Heart left ventricle (tissue), 16 donors: ENCODE data around the gene FLT4. TPM values are rescaled to one million over a fixed set of nuclear protein-coding genes. Genes with fewer than 3 reads are reported as not detected.

Experiments used
- ATAC-seq, 4 donors: fragments of 200-7000 bp; cut with Tn5 transposase; one replicate each; pipeline ENCODE4 v1.9.1; 2020 to 2022; ENCODE audit warnings: moderate library complexity in 4 of 4, mild to moderate bottlenecking in 3 of 4, moderate number of reproducible peaks in 1 of 4
- DNase-seq, 5 donors: peaks; one replicate each; pipeline ENCODE4 v3.0.0-alpha.2; 2020
- H3K27ac ChIP-seq, 12 donors: fragments of 200-600 bp; sonication (generic) in 4 of 12; one replicate each; pipeline versions ENCODE4 v1.5.0 to v1.8.0; 2016 to 2022; ENCODE audit warnings: mild to moderate bottlenecking in 2 of 12
- H3K27me3 ChIP-seq, 9 donors: fragments of 200-600 bp; sonication (generic) in 2 of 9; one replicate each; pipeline versions ENCODE4 v1.5.1 to v1.8.0; 2016 to 2022; ENCODE audit warnings: mild to moderate bottlenecking in 3 of 9
- H3K36me3 ChIP-seq, 9 donors: fragments of 200-600 bp; sonication (generic) in 2 of 9; one replicate each; pipeline versions ENCODE4 v1.5.0 to v1.8.0; 2018 to 2022; ENCODE audit warnings: mild to moderate bottlenecking in 2 of 9
- H3K4me1 ChIP-seq, 12 donors: fragments of 200-600 bp; sonication (generic) in 4 of 12; one replicate each; pipeline versions ENCODE4 v1.5.0 to v1.8.0; 2016 to 2022; ENCODE audit warnings: mild to moderate bottlenecking in 3 of 12
- H3K4me3 ChIP-seq, 12 donors: fragments of 200-600 bp; sonication (generic) in 4 of 12; one replicate each; pipeline versions ENCODE4 v1.5.0 to v1.8.0; 2017 to 2022; ENCODE audit warnings: mild to moderate bottlenecking in 9 of 12, moderate library complexity in 4 of 12
- H3K9me3 ChIP-seq, 12 donors: fragments of 200-600 bp; sonication (generic) in 4 of 12; one replicate each; pipeline versions ENCODE4 v1.5.0 to v1.8.0; 2016 to 2022; ENCODE audit warnings: mild to moderate bottlenecking in 1 of 12
- POLR2A ChIP-seq, 2 donors: fragments of 450-650 bp; IDR thresholded peaks; one replicate each; pipeline ENCODE4 v1.6.1; 2017; ENCODE audit warnings: antibody characterized with exemption in 2 of 2, mild to moderate bottlenecking in 2 of 2, moderate library complexity in 2 of 2
- WGBS, 4 donors: extraction: QIAGEN DNeasy Blood & Tissue Kit in 2 of 4; methylation state at CpG; one replicate each; pipeline versions ENCODE4 v1.1.5 to v1.1.7; 2013 to 2018; 5-methylcytosine and 5-hydroxymethylcytosine counted together
- intact Hi-C, 10 donors: fragments of 100-400 bp; cut with DNase I; formaldehyde crosslinking; loops; one replicate each; pipeline versions ENCODE4 v1.11.1 to v1.14.2; 2022
- polyA plus RNA-seq, 2 donors: library from polyadenylated mRNA; stranded (reverse); fragments of 200-250 nt; gene quantifications; one replicate each; pipeline ENCODE4 v1.2.3, GENCODE V29; 2013
- total RNA-seq, 9 donors: library from RNA; depleted of rRNA in 2 of 9; stranded (reverse); fragments of >200 nt in 2 of 9; fragmentation: NEBNext Ultra II Directional in 3 of 9; extraction: Animal tissue kit (Norgen Biotek cat#: 25700) in 3 of 9; gene quantifications; one replicate each; pipeline versions ENCODE4 v1.1.0 to v1.2.4, GENCODE V29; 2016 to 2023
- TF ChIP-seq, protein P1 (sequence below), 12 donors: fragments of 200-600 bp; sonication (generic) in 4 of 12; IDR thresholded peaks; one replicate each; pipeline versions ENCODE4 v1.5.0 to v1.8.0; 2018 to 2022; ENCODE audit warnings: antibody characterized with exemption in 12 of 12, mild to moderate bottlenecking in 5 of 12
- donor health status: ischemic (EF 13 %, LVEDD 7.1; RV severe dilation, severe dysfunction).
- donor health status: healthy with polysubstance abuse.
- donor health status: DM: no; HTN: yes; CAD: no.
- donor health status: DM: no; HTN: no; CAD: no.
- donor health status: ischemic (EF 25% LVEDD 6.9; RV normal size, moderate dysfunction).
- donor health status: ischemic (EF 25% LVEDD 5.7; RV mildly dilated, moderate dysfunction).
- donor health status: healthy.
- donor health status: DM: yes; HTN: yes; CAD: no.
- donor health status: ischemic (EF 35%, LVEDD 5.7; RV mildly dilated, moderate dysfunction).
- donor health status: nonischemic (EF 11% LVEDD 7.7; RV severe dilation, severe dysfunction).
- donor health status: DM: yes; HTN: yes; CAD: no.
- donor health status: PGD.
- donor health status: ischemic (EF 29% LVEDD 5.4; RV normal size, mild dysfunction).
- donor health status: nonischemic (EF 23%, LVEDD 6.1; RV moderate dilation, normal function).

Gene FLT4
- total and polyA plus RNA-seq, 11 donors, result 2.1 to 13.7 (median 6.3) TPM

DNA sequence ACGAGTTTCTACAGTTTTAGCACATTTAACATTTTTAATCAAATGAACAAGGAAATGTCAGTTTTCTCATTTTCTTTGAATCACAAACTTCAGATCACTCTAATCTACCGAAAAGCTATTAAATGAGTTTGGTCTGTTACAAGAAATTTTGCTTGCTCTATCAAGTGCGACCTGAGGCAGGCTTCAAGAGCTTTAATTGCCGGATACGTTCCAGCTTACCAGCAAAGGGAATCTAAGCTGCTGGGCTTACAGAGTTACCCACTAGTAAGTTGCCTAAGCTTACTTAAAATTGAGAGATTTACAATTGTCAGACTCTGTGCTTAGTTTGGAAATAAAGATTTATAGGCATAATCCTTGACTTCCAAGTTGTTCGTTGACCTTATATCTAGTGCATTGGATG lies 68.7 kb downstream of the FLT4 start:
- no peak for ATAC-seq
- intact Hi-C loops, result no loop called here
- H3K9me3 ChIP-seq, result peaks cover 0 to 8% (median 0%) of the 10 kb centered on the region in 12 donors
- peaks cover 0 to 28% (median 21%) of the 10 kb centered on the region in 9 donors for H3K36me3 ChIP-seq
- DNase-seq, result no peak
- no peaks in the 10 kb centered on the region for H3K4me1 ChIP-seq
- WGBS, 4 donors, result 88 to 92% (median 91%) methylated on average over 6 of the region's 6 CpGs
- H3K27ac ChIP-seq, result no peak overlapping the region
- H3K27me3 ChIP-seq, result peaks cover 0 to under 1% (median 0%) of the 10 kb centered on the region in 9 donors
- no peak for TF ChIP-seq POLR2A (IDR thresholded peaks at IDR 0.05)
- TF ChIP-seq, protein P1, sequence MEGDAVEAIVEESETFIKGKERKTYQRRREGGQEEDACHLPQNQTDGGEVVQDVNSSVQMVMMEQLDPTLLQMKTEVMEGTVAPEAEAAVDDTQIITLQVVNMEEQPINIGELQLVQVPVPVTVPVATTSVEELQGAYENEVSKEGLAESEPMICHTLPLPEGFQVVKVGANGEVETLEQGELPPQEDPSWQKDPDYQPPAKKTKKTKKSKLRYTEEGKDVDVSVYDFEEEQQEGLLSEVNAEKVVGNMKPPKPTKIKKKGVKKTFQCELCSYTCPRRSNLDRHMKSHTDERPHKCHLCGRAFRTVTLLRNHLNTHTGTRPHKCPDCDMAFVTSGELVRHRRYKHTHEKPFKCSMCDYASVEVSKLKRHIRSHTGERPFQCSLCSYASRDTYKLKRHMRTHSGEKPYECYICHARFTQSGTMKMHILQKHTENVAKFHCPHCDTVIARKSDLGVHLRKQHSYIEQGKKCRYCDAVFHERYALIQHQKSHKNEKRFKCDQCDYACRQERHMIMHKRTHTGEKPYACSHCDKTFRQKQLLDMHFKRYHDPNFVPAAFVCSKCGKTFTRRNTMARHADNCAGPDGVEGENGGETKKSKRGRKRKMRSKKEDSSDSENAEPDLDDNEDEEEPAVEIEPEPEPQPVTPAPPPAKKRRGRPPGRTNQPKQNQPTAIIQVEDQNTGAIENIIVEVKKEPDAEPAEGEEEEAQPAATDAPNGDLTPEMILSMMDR (IDR thresholded peaks at IDR 0.05), result no peak
- no peak overlapping the region for H3K4me3 ChIP-seq

- intact Hi-C loops, result no loop called here
- no peak for DNase-seq
- Histone ChIP-seq H3K9me3 (no peaks in the 10 kb centered on the region), H3K27ac (no peak overlapping the region), H3K36me3 (peaks cover 0 to 74% (median 67%) of the 10 kb centered on the region in 9 donors), H3K4me1 (no peaks in the 10 kb centered on the region), H3K4me3 (no peak overlapping the region), H3K27me3 (no peaks in the 10 kb centered on the region)
- no peak for ATAC-seq
- WGBS, 4 donors, result 78 to 88% (median 83%) methylated on average over 2 of the region's 2 CpGs
- TF ChIP-seq POLR2A (IDR thresholded peaks at IDR 0.05), result no peak
- TF ChIP-seq, protein P1 (IDR thresholded peaks at IDR 0.05), result no peak
Observed at GRCh38 chr5:180575571-180575970, 73.8 kb downstream of the FLT4 start.

- H3K4me3 ChIP-seq, result no peak overlapping the region
- TF ChIP-seq, protein P1 (IDR thresholded peaks at IDR 0.05), result no peak
- no peak for TF ChIP-seq POLR2A (IDR thresholded peaks at IDR 0.05)
- ATAC-seq (no peak), DNase-seq (no peak)
- H3K36me3 ChIP-seq, result peaks cover 0 to 97% (median 88%) of the 10 kb centered on the region in 9 donors
- no peaks in the 10 kb centered on the region for H3K27me3 ChIP-seq
- H3K9me3 ChIP-seq, result no peaks in the 10 kb centered on the region
- intact Hi-C loops, result no loop called here
- H3K4me1 ChIP-seq, result no peaks in the 10 kb centered on the region
- whole genome bisulfite sequencing, 4 donors, result 81 to 84% (median 83%) methylated on average over 8 of the region's 8 CpGs
- H3K27ac ChIP-seq, result no peak overlapping the region
Observed at GRCh38 chr5:180568914-180569313, 80.5 kb downstream of the FLT4 start.

DNA sequence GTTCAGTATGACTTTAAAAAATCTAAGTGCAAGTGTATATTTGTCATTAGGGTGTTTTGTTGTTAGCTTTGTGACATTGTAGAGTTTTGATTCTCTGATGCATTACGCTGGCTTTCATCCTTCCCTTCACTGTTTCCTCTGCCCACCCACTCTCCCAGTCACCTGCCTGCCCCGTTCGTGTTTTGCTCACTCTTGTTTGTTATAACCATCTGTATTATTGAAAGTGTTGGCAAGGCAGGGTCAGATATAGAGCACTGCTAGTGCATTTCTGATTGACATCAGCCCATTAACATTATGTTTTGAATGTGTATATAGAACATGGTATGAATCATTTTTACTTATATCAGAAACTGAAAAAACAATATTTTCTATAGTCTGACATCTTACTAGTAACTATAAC lies 85.4 kb downstream of the FLT4 start:
- DNase-seq (no peak), ATAC-seq (no peak)
- peaks cover 0 to 61% (median 51%) of the 10 kb centered on the region in 9 donors for H3K36me3 ChIP-seq
- 86 to 96% (median 89%) methylated on average over 3 of the region's 3 CpGs for WGBS, 4 donors
- no peak overlapping the region for H3K4me3 ChIP-seq
- intact Hi-C loops, result no loop called here
- TF ChIP-seq POLR2A (IDR thresholded peaks at IDR 0.05), result no peak
- TF ChIP-seq, protein P1 (IDR thresholded peaks at IDR 0.05), result no peak
- H3K27me3 ChIP-seq, result no peaks in the 10 kb centered on the region
- no peak overlapping the region for H3K27ac ChIP-seq
- H3K9me3 ChIP-seq, result no peaks in the 10 kb centered on the region
- H3K4me1 ChIP-seq, result no peaks in the 10 kb centered on the region
